Suppressor macrophage treated with lipopolysaccharide for 1 hour (primary cell): Measurements from ENCODE around the gene CAMK2G.

ENCODE experiments used
- DNase-seq, 3 donors: peaks; one replicate each; pipeline ENCODE4 v3.0.0-alpha.2; 2020 to 2022

Gene CAMK2G

DNA sequence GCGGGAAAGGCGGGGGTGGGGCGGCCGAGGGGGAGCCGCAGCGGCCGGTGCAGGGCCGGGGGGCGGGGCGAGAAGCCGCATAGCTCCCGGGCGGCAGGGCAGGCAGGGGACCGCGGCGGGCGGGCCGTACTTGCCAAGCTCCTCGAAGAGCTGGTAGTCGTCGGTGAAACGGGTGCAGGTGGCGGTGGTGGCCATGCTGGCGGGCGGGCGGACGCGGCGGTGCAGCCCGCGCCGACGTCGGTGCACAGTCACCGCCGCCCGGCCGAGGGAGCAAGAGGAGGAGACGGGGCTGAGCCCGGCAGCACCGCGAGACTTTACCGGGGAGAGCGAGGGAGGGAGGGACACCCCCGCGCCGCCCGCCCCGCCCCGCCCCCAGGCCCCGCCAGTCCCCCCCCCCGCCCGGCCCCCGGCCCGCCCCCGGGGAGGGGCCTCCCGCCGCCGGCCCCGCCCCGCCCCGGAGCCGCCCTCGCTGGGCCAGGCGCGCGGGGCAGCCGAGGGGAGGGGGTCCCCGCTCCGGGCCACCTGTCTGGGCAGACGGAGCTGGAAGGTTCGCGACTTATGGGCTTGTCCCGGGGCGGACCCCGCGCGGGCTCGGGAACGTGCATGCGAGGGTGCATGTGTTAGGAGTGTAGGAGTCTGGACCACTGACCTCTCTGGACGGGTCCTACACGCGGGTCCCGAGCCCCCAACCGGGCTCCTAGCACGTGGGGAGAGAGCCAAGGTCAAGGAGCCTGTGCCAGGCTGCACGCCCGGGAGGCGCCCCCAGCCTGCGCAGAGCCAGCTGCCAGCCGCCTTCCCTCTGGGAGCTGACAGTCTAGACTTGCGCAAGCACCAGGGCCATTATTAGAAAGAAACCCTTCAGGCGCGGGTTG is at the start of gene CAMK2G:
TSS of gene CAMK2G (minus strand) at position 289 of the 872 bp plus-strand sequence. CDS start at position 195, 94 bp downstream.
- DNase-seq: peak; percentile 89 to 95 (median 93)

DNA sequence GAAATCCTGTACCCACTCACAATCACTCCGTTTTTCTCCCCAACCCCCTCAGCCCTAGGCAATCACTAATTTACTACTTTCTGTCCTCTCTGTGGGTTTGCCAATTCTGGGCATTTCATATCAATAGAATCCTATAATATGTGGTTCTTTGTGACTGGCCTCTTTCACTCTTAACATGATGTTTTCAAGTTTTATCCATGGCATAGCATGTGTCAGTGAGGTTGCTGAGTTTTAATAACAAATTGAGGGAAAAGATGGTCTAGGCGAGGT is 48.4 kb upstream of the CAMK2G start:
- no peak for DNase-seq

DNA sequence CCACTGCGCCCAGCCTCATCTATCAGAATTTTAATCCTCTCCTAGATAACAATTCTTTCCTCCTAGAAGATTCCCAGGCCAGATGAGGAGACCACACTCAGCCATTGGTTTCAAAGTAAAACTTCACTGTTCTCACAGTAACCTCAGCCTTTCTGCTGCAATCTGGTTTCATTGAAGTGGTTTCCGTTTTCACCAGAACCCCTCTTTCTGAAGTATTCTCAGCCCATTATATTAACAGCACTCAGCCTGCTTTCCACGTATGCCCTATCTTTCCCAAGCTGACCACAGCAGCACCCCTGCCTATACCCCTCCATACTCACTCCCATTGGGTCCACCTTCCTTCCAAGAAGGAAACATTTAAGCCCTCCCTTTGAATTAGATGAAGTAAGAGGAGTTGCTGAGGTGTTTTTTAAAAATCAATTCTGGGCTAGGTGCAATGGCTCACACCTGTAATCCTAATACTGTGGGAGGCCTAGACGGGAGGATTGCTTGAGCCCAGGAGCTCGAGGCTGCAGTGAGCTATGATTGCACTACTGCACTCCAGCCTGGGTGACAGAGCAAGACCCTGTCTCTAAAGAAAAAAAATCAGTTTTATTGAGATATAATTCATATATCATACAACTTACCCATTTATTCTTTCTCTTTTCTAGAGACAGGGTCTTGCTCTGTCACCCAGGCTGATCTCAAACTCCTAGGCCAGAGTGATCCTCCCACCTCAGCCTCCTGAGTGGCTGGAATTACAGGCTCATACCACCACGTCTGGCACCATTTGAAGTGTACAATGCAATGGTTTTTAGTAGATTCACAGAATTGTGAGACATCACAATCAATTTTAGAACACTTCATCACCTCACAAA is 47.9 kb upstream of the CAMK2G start:
- no peak for DNase-seq

GRCh38 chr10:73920089-73920488 is 45.7 kb upstream of the CAMK2G start:
- peak in 2 of 3 donors; percentile 34 to 53 for DNase-seq

DNA sequence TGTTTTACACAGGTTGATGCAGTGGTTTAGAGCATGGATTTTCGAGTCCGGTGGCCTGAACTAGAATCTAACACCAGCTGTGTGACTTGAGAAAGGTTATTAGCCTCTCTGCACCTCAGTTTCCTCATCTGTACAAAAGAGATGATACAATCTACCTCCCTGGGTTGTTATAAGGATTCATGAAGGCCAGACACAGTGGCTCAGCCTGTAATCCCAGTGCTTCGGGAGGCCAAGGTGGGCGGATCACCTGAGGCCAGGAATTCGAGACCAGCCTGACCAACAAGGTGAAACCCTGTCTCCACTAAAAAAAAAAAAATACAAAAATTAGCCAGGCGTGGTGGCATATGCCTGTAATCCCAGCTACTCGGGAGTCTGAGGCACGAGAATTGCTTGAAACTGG is 45.1 kb upstream of the CAMK2G start:
- peak in 1 of 3 donors; percentile 11 for DNase-seq

GRCh38 chr10:73917566-73918305 is 43.4 kb upstream of the CAMK2G start:
- DNase-seq: peak in 1 of 3 donors; percentile 16

GRCh38 chr10:73916761-73917470 is 42.6 kb upstream of the CAMK2G start:
- peak; percentile 43 to 67 (median 59) for DNase-seq

- DNase-seq: no peak
Measured at GRCh38 chr10:73915206-73915851, 41.0 kb upstream of the CAMK2G start.

DNA sequence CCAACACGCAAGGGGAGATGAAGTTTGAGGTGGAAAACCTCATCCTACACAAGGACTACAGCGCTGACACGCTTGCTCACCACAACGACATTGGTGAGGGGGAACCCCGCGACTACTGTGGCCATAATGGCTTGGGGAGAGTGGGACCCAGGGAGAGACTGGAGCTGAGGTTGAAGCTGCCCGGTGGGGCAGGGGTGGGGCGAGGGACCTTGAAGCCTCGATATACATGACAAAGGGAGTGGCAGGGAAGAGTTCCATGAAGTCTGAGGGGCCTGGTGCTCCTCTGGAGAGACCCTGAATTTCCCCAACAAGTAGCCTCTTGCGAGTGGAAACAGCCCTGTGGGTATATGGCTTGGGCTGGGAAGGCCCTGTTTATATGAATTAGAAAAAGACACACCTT is 39.7 kb upstream of the CAMK2G start:
- no peak for DNase-seq

DNA sequence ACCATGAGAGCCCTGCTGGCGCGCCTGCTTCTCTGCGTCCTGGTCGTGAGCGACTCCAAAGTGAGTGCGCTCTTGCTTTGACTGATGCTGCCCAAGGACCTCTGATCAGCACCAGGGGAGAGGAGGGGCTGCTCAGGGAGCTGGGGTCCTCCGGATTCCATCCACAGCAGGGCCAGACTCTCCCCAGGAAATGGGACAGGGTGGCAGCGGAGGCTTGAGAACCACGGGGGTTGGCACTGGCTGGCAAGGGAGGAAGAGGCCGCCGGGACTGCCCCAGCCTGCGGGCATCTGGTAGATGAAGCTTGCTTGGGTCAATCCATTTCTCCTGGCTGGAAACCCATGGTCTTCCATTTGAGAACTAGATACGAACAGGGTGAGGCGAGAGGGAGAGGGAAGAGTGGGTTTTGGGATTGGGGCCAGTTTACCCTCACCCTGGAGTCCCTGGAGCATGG is 37.2 kb upstream of the CAMK2G start:
- peak in 1 of 3 donors; percentile 59 for DNase-seq

DNA sequence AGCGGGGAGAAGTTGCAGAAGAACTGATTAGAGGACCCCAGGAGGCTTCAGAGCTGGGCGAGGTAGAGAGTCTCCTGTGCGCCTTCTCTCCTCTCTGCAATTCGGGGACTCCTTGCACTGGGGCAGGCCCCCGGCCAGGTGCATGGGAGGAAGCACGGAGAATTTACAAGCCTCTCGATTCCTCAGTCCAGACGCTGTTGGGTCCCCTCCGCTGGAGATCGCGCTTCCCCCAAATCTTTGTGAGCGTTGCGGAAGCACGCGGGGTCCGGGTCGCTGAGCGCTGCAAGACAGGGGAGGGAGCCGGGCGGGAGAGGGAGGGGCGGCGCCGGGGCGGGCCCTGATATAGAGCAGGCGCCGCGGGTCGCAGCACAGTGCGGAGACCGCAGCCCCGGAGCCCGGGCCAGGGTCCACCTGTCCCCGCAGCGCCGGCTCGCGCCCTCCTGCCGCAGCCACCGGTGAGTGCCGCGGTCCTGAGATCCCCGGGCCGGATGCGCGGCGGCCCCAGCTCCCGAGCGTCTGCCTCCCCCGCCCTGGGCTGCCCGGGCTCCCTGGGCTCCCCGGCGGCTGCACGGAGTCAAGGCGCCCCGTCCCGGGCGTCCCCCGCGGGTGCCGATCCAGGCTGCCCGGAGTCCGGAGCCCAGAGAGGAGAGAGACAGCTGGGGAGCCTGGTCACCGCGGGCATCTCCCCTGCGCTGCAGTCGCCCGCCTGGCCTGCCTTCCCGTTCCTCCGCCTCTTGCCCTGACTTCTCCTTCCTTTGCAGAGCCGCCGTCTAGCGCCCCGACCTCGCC is 36.6 kb upstream of the CAMK2G start, which contains the start of gene PLAU:
TSS of gene PLAU (plus strand) at position 369 of the 789 bp plus-strand sequence. CDS start 424 bp downstream, outside the sequence.
- DNase-seq: peak; percentile 73 to 83 (median 75)

- DNase-seq: peak in 1 of 3 donors; percentile 26
Measured at GRCh38 chr10:73910401-73910763, 36.0 kb upstream of the CAMK2G start.

GRCh38 chr10:73909540-73910115 is 35.3 kb upstream of the CAMK2G start:
- no peak for DNase-seq

DNA sequence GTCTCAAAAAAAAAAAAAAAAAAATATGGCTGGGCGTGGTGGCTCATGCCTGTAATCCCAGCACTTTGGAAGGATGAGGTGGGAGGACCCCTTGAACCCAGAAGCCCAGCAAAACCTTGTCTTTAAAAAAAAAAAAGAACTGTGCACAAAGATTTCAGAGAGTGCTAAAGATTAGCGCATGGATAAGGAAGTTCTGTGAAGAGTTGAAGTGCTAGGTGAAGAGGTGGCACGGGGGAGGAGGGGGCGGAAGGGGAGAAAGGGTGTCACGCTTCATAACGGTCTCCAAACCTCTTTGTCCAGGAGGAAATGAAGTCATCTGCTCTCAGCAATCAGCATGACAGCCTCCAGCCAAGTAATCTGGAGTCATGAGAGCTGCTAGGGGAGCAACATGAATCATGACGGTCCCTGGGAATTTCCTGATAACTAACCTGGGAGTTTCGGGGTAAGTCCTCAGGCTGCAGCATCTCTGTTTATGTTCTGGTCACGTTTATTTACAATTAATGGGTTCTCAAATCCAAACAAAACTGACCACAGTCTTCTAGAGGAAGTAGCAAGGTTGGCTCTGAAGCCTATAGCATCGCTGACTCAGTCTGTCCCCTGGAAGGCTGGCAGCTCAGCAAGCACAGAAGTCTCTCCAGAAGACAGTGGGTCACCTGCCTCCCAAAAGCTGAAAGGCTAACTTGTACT is 34.6 kb upstream of the CAMK2G start:
- DNase-seq: peak; percentile 94 to 100 (median 98)

GRCh38 chr10:73907841-73908517 is 33.6 kb upstream of the CAMK2G start:
- peak; percentile 91 to 98 (median 95) for DNase-seq

DNA sequence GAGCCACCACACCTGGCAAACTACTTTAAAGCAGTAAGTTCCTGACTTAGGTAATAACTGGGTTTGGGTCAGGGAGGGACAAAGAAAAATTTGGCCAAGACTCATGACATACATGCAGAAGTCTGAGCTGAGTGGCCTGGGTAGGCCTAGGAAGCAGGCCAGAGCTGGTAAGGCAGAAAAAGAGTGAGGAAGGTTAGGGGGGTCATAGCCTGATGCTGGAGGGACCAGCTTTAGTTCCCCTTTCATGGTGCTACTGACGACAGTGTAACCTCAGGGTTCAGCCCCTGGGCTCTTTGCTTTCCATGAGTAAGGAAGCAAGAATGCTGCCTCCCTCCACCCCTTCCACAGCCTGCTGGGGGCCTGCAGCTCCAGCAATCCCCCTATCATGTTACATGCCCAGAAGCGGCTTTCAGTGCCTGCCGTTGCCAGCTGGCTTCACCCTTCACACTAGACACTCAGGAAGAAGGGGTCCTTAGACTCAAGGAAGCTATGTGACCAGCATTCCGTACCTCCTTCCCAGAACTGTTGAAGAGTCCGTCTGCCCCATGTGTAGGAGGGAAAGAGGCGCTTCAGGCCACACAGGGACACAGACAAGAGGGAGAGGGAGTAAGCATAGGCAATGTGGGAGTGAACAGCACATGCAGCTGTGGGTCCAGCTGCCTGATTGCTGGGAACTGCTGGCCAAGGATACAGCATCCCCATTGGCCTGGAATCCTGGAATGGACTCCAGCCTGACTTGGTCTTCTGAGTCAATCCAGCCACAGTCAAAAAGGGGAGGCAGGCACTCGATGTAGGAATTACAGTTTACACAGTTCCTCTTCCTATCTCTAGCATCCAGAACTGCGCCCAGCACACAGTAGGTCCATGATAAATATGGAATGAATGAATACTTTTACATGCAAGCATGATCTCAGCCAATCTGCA is 32.4 kb upstream of the CAMK2G start:
- peak; percentile 57 to 82 (median 68) for DNase-seq

- DNase-seq: peak; percentile 72 to 92 (median 91)
Measured at GRCh38 chr10:73905256-73906020, 31.1 kb upstream of the CAMK2G start.
